Inferior parietal cortex (tissue), 1 donor: ENCODE data around the gene MYO10.

Experiments
- DNase-seq: peaks from one replicate; pipeline ENCODE4 v3.0.0-alpha.2; 2016; ENCODE audit errors: extremely low spot score

Gene MYO10

DNA sequence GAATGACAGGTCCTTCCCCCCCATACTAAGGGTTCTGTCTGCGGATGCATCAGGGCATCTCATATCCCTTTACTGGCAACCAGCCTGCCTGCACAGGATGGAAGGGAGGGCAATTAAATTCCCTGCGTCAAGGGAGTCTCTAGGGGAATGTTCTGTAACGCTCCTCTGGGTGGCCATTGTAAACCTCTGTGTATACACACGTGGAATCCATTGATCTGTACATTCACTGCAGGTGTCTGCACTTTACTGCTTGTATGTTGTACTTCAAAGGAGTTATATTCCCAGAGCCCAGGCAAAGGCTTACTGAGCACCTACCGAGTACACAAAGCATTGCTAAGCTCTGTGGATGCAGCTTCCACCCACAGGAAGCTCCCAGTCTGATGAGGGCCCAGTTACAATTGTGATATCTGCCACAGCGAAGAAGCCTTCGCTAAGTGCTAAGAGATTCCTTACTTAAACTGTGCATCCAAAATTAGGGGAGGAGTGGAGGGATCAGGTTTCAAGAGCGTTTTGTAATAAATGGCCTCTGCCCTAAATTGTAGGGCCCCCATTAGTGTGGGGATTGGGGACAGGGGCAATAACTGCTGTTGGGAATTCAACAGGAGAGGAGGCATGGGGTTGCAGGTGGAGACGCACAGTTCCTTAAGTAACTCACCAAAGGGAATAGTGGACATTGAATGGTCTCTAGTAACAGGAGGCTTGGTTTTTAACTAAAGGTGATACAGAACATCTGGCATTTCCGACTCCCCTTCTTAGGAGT lies 317.8 kb downstream of the MYO10 start:
- no peak for DNase-seq

DNA sequence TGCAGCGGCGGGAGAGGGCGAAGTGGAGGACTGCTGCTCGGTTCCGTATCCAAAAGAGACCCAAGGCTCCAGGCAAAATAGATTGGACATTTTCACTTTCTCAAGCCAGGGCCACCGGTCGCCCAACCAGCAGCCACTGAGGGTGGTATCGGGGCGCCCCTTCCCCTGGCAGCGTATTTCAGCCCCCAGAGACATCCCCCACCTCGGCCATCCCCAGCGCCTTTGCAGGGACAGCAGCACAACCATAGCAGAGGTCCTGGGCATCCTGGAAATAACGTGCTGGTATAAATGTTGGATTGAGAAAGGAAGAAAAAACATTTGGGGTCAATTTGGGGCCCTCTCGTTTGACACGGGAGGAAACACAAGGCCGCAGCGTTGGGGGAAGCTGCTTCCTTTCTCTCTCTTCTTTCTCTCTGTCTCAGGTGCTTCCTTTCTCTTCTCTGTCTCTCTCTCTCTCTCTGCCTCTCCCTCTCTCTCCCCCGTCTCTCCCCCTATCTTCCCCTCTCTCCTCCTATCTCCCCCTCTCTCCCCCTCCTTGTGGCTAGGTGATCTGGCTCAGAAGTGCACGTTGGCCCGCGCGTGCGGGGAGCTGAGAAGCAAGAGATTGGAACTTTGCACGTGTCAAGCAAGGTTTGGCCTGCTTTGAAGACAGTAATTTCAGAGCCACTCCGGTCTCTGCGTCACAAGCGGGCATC lies 318.7 kb downstream of the MYO10 start:
- DNase-seq = no peak

DNA sequence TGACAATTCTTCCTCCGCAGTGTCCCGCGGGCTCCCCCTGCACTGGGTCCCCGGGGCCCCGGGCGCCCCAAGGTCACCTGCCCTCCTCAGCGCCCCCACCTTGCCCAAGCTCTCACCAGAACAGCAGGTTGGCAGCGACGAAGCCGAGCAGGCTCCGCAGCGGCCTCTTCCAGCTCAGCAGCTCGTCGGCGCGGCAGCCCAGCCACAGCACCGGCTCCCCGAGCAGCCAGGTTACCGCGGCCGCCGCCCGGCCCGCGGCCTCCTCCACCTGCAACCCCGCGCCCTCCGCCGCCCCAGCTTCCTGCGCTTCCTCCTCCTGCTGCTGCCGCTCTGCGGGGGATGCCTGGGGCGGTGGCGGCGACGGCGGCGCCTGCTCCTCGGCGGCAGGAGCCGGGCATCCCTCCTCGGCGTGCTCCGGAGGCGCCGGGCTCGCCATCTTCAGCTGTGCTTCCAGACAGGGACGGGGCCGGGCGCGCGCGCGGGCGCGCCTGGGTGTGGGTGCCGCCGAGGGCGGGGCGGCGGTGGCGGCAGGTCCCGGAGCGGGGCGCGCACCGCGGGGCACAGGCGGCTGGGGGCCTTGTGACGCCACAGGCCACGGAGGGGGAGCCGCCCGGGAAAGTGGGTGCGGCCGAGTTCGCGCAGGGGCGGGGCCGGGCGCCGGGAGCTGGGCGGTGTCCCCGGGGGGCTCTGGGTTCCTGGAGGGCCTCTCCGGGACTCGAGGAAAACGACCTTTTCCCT lies 319.4 kb downstream of the MYO10 start, which contains the start of gene RETREG1:
Gene RETREG1, minus strand, starts transcription at position 462 of the 738 bp plus-strand sequence. Its CDS starts 26 bp downstream, at position 436.
- DNase-seq = no peak

DNA sequence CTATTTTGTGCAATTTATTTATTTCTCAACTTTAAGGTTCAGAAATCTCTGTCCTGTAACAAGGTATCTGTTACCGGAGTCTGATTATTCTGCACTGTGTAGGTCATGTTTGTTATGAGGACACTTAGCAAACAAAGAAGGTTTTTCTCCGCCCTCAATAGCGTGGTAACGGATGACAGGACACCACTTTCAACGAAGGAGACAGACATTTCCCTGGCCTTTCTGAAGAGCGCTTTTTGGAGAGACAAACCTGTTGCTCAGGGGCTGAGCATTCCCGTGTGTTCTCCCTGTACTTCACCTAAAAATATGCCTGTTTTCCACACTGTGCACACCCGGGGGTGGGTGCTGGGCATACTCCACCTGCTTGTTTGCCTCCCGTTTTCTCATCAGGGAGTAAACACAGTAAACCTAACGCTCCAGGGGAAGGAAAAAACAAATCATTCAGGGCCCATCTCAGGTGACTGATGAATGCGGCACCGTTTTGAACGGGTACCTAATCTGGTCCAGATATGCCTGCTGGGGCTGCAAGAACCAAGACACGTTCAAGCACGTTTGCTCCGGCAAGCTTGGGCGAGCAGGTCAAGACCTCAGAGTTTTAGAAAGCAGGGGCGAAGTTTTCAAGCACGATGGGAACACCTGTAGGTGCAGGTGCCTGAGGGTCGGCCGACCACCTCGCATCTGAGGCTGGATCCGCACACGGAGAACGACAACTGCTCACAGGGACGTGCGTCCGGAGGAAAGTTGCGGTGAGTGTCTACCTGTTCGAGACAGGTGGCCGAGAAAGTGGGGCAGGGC lies 320.1 kb downstream of the MYO10 start:
- DNase-seq = no peak

DNA sequence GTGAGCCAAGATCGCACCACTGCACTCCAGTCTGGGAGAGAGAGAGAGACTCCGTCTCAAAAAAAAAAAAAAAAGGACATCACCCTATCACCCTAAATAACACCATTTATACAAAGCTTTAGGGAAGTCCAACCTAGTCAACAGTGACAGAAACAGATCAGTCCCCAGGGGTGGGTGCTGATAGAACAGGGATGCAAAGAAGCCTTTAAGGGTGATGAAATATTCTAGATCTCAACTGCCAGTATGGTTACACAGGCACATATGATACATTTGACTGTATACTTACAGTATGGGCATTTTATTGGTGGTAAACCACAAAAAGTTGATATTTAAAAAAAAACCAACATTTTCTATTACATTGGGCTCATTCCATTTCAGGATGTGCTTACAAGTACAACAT lies 324.1 kb downstream of the MYO10 start:
- no peak for DNase-seq
